KOPT-K1 (cell line): ENCODE measurements around the gene TTLL5.

Experiments used
- H3K27ac ChIP-seq: fragments of 200-600 bp; sonication (generic); 2 replicates; pipeline ENCODE4 v1.5.1; 2016; ENCODE audit warnings: antibody characterized with exemption, mild to moderate bottlenecking, low read depth, low read length; ENCODE audit not compliant: poor library complexity, severe bottlenecking
- H3K36me3 ChIP-seq: fragments of 200-600 bp; sonication (generic); 2 replicates; pipeline ENCODE4 v1.5.1; 2017; ENCODE audit warnings: antibody characterized with exemption, mild to moderate bottlenecking, low read length, moderate library complexity; ENCODE audit not compliant: insufficient read depth
- H3K9me3 ChIP-seq: fragments of 200-600 bp; sonication (generic); 2 replicates; pipeline ENCODE4 v1.5.1; 2017; ENCODE audit warnings: antibody characterized with exemption, low read length, mild to moderate bottlenecking; ENCODE audit not compliant: insufficient read depth, poor library complexity, severe bottlenecking

Gene TTLL5

DNA sequence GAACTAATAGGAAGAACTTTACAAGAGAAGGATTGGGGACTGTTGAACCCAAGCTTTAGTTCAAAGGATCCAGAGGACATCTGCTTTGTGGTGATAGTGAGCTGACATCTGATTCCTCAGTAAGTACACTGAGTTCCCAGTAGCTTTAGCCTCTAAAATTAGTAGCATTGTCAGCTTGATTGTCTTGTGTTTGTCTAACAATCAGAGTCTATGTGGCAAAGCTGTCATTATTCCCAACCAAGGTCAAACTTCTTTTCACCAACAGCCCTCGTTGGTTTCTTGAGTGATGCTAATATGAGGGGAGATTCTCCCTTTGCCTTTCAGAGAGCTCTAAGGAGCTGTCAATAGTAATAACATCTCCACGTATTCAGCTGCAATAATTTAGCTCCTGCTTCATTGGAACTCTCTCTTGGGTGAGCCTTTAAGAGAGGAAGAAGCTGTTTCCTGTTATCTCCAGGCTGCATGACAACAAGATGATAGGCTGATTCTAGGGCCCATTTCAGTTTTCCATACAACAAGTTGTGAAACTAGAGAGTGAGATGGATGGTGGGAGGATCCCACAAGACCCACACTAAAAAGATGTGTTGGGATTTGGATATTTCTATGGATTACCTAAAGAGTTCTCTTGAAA is 274.1 kb downstream of the TTLL5 start:
- Histone ChIP-seq H3K9me3 (no peaks in the 10 kb centered on the region), H3K27ac (no peak overlapping the region), H3K36me3 (no peaks in the 10 kb centered on the region)

DNA sequence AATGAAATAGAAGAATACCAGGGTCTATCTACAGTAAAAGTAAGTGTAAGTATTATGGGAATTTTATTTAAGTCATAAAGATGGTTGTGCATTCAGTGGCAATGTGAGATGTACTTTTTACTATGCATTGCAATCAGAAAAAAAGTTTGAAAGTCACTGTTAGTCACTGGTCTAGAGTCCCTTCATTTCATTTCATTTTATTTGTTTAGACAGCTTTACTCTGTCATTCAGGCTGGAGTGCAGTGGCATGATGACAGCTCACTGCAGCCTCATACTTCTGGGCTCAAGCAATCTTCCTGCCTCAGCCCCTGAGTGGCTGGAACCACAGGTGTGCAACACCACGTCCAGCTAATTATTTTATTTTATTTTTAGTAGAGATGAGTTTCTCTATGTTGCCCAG is 278.2 kb downstream of the TTLL5 start:
- Histone ChIP-seq H3K27ac (no peak overlapping the region), H3K36me3 (no peaks in the 10 kb centered on the region), H3K9me3 (no peaks in the 10 kb centered on the region)

DNA sequence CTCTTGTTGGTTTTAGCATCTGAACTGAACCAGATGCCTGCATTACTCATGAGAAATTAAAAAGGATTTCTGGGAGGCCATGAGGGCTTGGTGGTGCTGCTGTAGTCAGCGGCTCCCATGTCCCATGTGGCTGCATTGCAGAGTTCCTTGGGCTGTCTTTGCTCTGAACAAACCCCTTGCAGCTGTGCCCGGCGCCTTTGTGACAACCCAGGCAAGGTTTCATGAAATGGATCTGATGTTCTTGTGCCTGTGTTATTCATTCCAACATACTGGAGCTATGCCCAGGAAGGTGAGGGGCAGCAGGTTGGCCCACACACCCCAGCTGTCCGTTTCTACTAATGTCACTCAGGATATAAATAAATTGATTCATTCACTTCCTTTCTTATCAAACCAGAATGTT is 280.0 kb downstream of the TTLL5 start:
- Histone ChIP-seq H3K27ac (no peak overlapping the region), H3K9me3 (no peaks in the 10 kb centered on the region), H3K36me3 (no peaks in the 10 kb centered on the region)

DNA sequence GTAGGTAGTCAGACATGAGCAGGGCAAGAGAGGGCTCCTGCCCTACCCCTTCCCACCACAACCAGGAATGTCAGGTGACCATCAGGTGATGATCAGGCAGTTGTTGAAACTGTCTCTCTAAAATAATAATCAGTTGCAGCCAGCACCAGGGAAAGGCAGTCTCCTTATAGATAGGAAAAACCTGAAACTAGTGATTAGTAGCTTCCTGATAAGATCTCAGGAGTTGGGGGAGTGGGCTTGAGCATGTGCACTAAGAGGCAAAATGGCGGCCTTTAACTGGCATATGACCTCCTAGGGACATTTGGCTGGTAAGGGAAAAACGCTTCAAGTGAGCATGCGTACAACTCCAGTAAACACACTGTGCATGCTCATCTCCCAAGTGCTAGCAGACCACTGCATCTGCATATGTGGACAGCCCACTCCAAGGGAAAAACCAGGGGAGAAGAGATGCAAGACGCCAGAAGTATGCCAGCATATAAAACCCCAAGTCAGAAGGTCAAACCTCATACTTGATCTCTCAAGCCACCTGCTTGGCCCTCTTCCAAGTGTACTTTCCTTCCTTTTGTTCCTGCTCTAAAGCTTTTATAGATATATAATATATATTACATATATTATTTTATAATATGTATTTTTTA is 283.7 kb downstream of the TTLL5 start:
- no peaks in the 10 kb centered on the region for H3K9me3 ChIP-seq
- no peak overlapping the region for H3K27ac ChIP-seq
- H3K36me3 ChIP-seq: no peaks in the 10 kb centered on the region

DNA sequence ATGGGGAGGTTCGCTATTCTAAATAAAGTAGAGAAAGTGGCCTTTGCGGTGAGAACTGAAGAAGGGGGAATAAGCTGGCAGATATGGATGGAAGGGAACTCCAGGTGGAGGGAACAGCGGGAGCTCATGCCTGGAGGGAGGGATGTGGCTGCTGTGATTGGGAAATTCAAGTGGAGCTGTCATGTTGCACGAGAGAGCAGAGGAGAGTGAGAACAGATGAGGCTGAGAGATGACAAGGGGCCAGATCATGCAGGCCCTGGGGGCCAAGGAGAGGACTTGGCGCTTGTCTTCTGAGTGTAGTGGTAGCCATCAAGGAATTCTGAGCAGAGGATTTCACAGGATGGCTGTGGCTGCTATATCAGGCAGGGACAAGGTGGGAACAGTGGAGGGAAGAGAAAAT is 285.7 kb downstream of the TTLL5 start:
- H3K27ac ChIP-seq: no peak overlapping the region
- no peaks in the 10 kb centered on the region for H3K9me3 ChIP-seq
- H3K36me3 ChIP-seq: no peaks in the 10 kb centered on the region

DNA sequence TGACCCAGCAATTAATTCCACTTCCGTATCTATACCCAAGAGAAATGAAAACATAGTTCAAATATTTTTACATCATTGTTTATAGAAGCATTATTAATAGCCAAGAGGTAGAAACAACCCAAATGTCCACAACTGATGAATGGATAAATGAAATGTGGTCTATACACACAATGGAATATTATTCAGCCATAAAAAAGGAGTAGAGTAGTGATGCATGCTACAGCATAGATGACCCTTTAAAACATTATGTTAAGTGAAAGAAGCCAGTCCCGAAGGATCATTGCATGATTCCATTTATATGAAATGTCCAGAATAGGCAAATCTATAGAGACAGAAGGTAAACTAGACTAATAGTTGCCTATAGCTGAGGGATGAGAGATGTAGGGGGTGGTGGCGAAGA is 291.4 kb downstream of the TTLL5 start:
- H3K9me3 ChIP-seq: no peaks in the 10 kb centered on the region
- no peaks in the 10 kb centered on the region for H3K36me3 ChIP-seq
- H3K27ac ChIP-seq: no peak overlapping the region

DNA sequence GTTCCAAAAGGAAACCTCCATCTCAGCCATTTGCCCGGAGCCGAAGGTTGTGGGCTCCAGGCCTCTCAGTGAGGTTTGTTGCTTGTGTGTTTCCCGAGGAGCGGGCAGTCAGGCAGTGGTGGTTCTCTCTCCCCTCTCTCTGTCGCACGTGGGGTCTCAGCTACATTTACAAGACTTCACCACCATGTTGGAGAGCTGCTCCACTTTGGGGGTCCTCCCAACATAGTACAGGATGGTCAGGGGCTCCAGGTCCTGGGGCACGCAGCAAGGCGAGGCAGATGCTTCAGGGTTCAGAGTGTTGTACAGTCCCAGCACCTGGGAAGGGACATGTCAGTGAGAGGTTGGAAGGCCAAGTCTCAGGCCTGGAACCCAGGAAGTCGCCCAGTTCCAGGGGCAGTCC is 298.0 kb downstream of the TTLL5 start:
- Histone ChIP-seq H3K36me3 (no peaks in the 10 kb centered on the region), H3K9me3 (no peaks in the 10 kb centered on the region), H3K27ac (no peak overlapping the region)

DNA sequence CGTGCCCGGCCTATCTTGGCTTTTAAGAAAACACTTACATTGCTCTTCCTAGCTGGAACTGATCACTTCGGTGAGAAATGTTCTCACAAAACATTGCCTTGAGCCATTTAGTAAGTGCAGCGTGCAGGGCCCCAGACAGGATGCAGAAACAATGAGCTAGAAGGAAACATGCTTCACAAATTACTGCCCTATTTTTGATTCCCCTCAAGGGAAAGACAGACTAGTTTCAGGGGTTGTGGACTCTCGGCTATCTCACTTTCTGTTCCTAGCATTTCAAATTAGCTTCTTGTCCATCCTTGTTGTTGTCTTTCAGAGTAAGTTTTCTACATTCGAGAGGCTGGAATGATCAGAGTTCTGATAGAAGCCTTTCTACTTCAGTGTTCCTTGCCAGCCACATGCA is 299.2 kb downstream of the TTLL5 start:
- H3K27ac ChIP-seq: no peak overlapping the region
- no peaks in the 10 kb centered on the region for H3K9me3 ChIP-seq
- no peaks in the 10 kb centered on the region for H3K36me3 ChIP-seq

DNA sequence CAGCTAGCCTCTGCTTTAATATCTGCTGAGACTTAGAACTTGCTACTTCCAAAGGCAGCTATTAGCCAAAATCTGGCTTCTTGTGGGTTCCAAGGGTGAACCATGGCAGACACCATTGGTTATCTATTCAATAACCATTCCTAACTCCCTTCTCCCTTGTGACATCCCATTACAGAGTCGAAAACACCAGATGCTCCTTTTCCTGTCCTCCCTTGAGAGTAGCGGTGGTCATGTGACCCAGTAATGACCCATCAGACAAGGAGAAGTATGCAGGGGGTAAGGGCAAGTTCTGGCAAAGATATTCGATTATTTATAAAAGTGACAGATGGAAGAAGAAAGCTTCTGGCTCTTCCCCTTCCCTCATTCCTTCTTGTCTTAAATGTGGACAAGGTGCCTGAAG is 300.6 kb downstream of the TTLL5 start:
- H3K9me3 ChIP-seq: no peaks in the 10 kb centered on the region
- no peak overlapping the region for H3K27ac ChIP-seq
- H3K36me3 ChIP-seq: no peaks in the 10 kb centered on the region

DNA sequence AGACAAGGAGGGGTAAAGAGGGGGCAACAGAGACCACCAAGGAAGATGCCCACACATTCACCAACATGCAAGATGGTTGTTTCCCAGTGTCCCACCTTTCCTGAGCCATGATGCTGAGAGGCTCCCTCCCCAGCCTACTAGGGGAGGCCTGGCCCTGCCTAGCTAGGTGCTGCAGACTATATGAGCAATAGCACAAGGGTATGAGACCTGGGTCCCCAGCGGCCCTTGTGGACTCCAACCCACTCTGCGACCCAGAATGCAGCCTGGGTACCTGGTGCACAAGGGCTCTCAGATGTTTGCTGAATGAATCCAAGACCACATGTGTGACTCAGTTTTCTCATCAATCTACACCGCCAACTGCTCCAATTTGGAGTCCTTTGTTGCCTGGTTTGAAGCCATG is 306.8 kb downstream of the TTLL5 start:
- Histone ChIP-seq H3K36me3 (no peaks in the 10 kb centered on the region), H3K9me3 (no peaks in the 10 kb centered on the region), H3K27ac (no peak overlapping the region)

DNA sequence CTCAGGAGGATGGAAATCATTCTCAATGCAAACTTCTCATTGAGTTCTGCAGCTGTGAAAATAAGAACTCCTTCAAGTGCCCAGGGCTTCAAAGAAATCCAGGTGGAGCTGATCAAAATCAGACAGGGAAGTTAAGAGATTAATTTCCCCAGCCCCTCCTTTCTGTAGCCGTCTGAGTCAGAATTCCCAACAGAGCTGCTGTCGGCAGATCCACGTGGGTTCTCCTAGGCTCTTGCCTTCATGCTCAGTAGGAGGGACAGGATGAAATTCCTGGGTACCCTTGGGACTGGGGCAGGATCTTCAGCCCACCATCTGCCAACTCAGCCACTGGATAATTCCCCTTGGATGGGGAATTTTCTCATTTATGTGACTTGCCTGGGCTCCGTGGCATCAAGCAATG is 307.4 kb downstream of the TTLL5 start:
- H3K9me3 ChIP-seq: no peaks in the 10 kb centered on the region
- H3K36me3 ChIP-seq: no peaks in the 10 kb centered on the region
- H3K27ac ChIP-seq: no peak overlapping the region

DNA sequence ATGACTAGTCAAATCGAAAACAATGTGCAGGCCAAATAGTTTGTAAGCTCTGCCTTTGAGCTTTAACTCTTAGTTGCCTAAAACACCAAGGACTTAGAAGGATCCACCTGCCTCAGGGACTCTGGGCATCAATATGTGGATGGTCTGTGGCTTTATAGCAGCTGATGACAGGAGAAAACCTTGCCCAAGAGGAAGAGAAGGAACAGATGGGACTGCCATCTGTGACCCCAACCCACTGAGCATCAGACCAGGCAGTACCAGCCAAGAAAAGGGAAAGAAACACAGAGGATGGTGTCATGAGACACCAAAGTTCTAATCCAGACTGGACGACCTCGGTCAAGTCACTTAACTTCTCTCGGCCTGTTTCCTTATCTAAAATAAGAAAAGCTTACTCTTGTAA is 308.1 kb downstream of the TTLL5 start:
- Histone ChIP-seq H3K36me3 (no peaks in the 10 kb centered on the region), H3K9me3 (no peaks in the 10 kb centered on the region), H3K27ac (no peak overlapping the region)

DNA sequence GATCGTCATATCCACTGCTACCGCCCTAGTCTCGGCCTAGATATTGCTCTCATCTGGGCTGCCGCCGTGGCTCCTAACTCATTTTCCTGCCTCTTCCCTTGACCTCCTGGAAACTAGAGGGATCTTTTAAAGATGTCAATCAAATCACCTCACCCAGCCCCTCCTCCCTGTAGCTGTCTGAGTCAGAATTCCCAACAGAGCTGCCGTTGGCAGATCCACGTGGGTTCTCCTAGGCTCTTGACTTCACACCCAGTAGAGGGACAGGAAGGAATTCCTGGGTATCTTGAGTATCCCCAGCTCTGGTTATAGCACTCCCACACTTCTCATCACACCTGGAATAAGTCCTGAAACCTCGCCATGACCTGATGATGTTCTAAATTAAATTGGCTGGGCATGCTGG is 308.8 kb downstream of the TTLL5 start:
- H3K36me3 ChIP-seq: no peaks in the 10 kb centered on the region
- H3K9me3 ChIP-seq: no peaks in the 10 kb centered on the region
- no peak overlapping the region for H3K27ac ChIP-seq

DNA sequence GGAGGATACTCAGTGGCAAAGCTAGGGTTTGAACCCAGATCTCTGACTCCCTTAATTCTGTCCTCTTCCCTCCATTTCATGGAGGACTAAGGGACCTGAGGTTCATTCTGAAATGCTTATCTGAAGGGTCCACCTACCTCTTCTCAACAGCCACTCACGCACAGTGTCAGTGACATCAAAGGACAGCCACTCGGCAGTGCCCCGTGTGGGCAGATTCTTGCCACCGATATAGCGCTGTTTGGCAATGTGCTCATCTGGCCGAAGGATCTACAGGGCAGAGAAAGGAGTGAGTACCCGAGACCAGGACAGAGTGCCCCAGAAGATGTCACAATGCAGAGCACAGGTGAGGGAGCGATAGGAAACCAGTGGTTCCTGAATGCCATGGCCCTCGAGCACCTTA is 309.9 kb downstream of the TTLL5 start:
- no peak overlapping the region for H3K27ac ChIP-seq
- no peaks in the 10 kb centered on the region for H3K9me3 ChIP-seq
- no peaks in the 10 kb centered on the region for H3K36me3 ChIP-seq

DNA sequence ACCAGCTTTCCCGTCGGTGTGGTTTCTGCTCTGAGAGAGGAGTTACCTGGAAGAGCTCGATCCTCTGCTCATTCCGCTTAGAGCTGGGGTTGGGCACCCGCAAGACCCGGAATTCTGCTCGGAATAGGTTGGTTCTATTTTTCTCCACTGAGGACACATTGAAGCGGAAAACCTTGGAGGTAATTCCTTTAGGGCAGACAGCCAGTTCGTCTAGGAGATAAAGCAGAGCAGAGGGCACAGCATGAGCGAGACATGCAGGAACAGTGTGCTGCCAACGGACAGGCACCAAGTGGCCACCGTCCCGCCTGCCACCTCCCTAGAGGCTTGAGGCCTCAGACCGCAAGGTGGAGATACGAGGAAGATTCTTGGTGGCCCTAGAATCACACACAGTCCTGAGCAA is 310.5 kb downstream of the TTLL5 start:
- H3K27ac ChIP-seq: no peak overlapping the region
- no peaks in the 10 kb centered on the region for H3K36me3 ChIP-seq
- H3K9me3 ChIP-seq: no peaks in the 10 kb centered on the region

DNA sequence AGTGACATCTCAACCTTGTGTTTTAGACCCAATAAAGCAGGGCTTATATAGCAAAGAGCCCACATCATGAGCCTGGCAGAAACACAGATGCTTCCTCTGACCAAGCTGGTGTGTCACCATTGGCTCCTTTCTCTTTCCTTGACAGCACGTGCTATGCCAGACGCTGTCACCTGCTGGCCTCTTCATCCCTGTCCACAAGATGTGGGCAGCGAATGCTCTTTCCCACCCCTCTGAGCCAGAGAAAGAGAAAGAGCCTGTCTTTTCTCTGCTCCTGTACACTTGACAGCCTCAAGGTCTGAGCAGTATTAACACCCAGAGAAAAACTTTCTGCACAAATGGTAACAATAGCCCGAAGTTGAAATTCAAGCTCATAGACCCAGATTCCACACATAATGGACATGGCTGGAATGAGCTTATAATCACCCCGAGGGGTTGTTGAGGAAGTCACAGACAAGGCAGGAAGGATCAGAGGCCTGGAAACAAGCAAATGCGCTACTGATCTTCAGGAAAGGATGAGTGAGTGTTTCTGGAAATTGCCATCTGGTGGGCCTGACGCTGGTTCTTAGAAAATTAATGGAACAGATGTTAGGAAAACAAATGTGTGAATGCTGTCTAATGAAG is 311.9 kb downstream of the TTLL5 start:
- Histone ChIP-seq H3K36me3 (no peaks in the 10 kb centered on the region), H3K27ac (no peak overlapping the region), H3K9me3 (no peaks in the 10 kb centered on the region)
